IMR-90 (cell line): ENCODE results near the gene TBC1D22A. TPM values are rescaled to one million over a fixed set of nuclear protein-coding genes. Genes with fewer than 3 reads are reported as not detected.

Experiments used
- ATAC-seq: fragments of 200-7000 bp; cut with Tn5 transposase; 2 replicates; pipeline ENCODE4 v1.9.1; 2020; ENCODE audit warnings: low read depth, mild to moderate bottlenecking, moderate library complexity
- BruUV-seq: library from RNA; stranded (reverse); fragments of 400-500 nt; replicated peaks from 2 replicates; lab custom pipeline; 2021; lab: Mats Ljungman, UMichigan
- CTCF ChIA-PET: fragments of 300-600 bp; formaldehyde crosslinking; extraction: SDS; loops from one replicate; lab custom pipeline; 2021; ENCODE audit warnings: antibody characterized with exemption; lab: Yijun Ruan, JAX
- POLR2A ChIA-PET: fragments of 300-600 bp; sonication (Branson Sonifier 250); formaldehyde crosslinking; loops from one replicate; lab custom pipeline; 2022; ENCODE audit warnings: antibody characterized with exemption; ENCODE audit not compliant: unreplicated experiment; lab: Charles Lee
- DNase-seq: peaks from one replicate; pipeline ENCODE4 v3.0.0; 2013
- H2AFZ ChIP-seq: replicated peaks from 2 replicates; pipeline ENCODE3; 2013; ENCODE audit warnings: low read length, mild to moderate bottlenecking; ENCODE audit not compliant: poor library complexity
- H2AK5ac ChIP-seq: 2 replicates; pipeline ENCODE4 v1.6.1; 2013; ENCODE audit warnings: low read depth, low read length, inconsistent platforms
- H2AK9ac ChIP-seq: replicated peaks from 2 replicates; pipeline ENCODE3; 2013; ENCODE audit warnings: mild to moderate bottlenecking, low read depth, low read length, moderate library complexity; ENCODE audit not compliant: poor library complexity
- H2BK120ac ChIP-seq: 2 replicates; pipeline ENCODE4 v1.6.1; 2013; ENCODE audit warnings: low read depth, low read length, inconsistent platforms
- H2BK15ac ChIP-seq: 3 replicates; pipeline ENCODE4 v1.6.1; 2013; ENCODE audit warnings: low read depth, low read length, inconsistent platforms
- H2BK20ac ChIP-seq: 2 replicates; pipeline ENCODE4 v1.6.1; 2013; ENCODE audit warnings: low read depth, mild to moderate bottlenecking, inconsistent platforms, low read length, moderate library complexity
- H2BK5ac ChIP-seq: 2 replicates; pipeline ENCODE4 v1.6.1; 2013; ENCODE audit warnings: mild to moderate bottlenecking, low read depth, low read length, inconsistent platforms; ENCODE audit not compliant: poor library complexity, severe bottlenecking
- H3K14ac ChIP-seq: replicated peaks from 2 replicates; pipeline ENCODE4 v1.6.1; 2013; ENCODE audit warnings: low read depth, low read length, inconsistent platforms
- H3K18ac ChIP-seq: 2 replicates; pipeline ENCODE4 v1.6.1; 2013; ENCODE audit warnings: low read depth, low read length, control low read depth
- H3K23ac ChIP-seq: 2 replicates; pipeline ENCODE4 v1.6.1; 2013; ENCODE audit warnings: low read depth, low read length, inconsistent platforms
- H3K27ac ChIP-seq: 2 replicates; pipeline ENCODE4 v1.5.1; 2013; ENCODE audit warnings: mild to moderate bottlenecking, control low read depth, low read length; ENCODE audit not compliant: insufficient read depth
- H3K27me3 ChIP-seq: 2 replicates; pipeline ENCODE4 v1.6.1; 2013; ENCODE audit warnings: low read length; ENCODE audit not compliant: control insufficient read depth, insufficient read depth
- H3K36me3 ChIP-seq: 2 replicates; pipeline ENCODE4 v1.6.1; 2013; ENCODE audit warnings: low read length, mixed read lengths; ENCODE audit not compliant: control insufficient read depth, insufficient read depth
- H3K4ac ChIP-seq: 2 replicates; pipeline ENCODE4 v1.6.1; 2013; ENCODE audit warnings: low read depth, low read length, inconsistent platforms
- H3K4me1 ChIP-seq: 2 replicates; pipeline ENCODE4 v1.6.1; 2013; ENCODE audit warnings: low read length, mixed read lengths; ENCODE audit not compliant: control insufficient read depth, insufficient read depth
- H3K4me2 ChIP-seq: 2 replicates; pipeline ENCODE4 v1.6.1; 2013; ENCODE audit warnings: low read depth, mild to moderate bottlenecking, control low read depth, low read length, moderate library complexity
- H3K4me3 ChIP-seq: 2 replicates; pipeline ENCODE4 v1.5.1; 2013; ENCODE audit warnings: low read depth, mild to moderate bottlenecking, control low read depth, low read length, moderate library complexity; ENCODE audit not compliant: insufficient read depth
- H3K56ac ChIP-seq: 2 replicates; pipeline ENCODE4 v1.6.1; 2013; ENCODE audit warnings: low read length, inconsistent platforms; ENCODE audit not compliant: insufficient read depth; ENCODE audit errors: extremely low read depth
- H3K79me1 ChIP-seq, 2 experiments: 2 replicates each; pipeline ENCODE4 v1.6.1; 2013; ENCODE audit warnings: low read length in 2 of 2, inconsistent platforms in 1 of 2, low read depth in 1 of 2
- H3K9ac ChIP-seq: 2 replicates; pipeline ENCODE4 v1.6.1; 2013; ENCODE audit warnings: low read depth, low read length, control low read depth
- H3K9me1 ChIP-seq: 2 replicates; pipeline ENCODE4 v1.6.1; 2013; ENCODE audit warnings: low read length, inconsistent platforms; ENCODE audit not compliant: insufficient read depth
- H3K9me3 ChIP-seq: 2 replicates; pipeline ENCODE4 v1.6.1; 2013; ENCODE audit warnings: low read length; ENCODE audit not compliant: control insufficient read depth, insufficient read depth
- H4K20me1 ChIP-seq: 2 replicates; pipeline ENCODE4 v1.6.1; 2013; ENCODE audit warnings: low read length, inconsistent platforms; ENCODE audit not compliant: insufficient read depth
- H4K5ac ChIP-seq: 2 replicates; pipeline ENCODE4 v1.6.1; 2013; ENCODE audit warnings: mild to moderate bottlenecking, low read depth, low read length, control low read depth
- H4K8ac ChIP-seq, 2 experiments: 2 replicates each; pipeline ENCODE4 v1.6.1; 2013; ENCODE audit warnings: low read depth in 2 of 2, low read length in 2 of 2, control low read depth in 1 of 2, inconsistent platforms in 1 of 2
- H4K91ac ChIP-seq: 2 replicates; pipeline ENCODE4 v1.6.1; 2013; ENCODE audit warnings: low read depth, low read length, inconsistent platforms; ENCODE audit not compliant: insufficient read depth
- BHLHE40 ChIP-seq: fragments of 150-350 bp; IDR thresholded peaks from 2 replicates; pipeline ENCODE4 v1.6.1; 2016; ENCODE audit warnings: mild to moderate bottlenecking, low read depth, low read length
- CEBPB ChIP-seq: IDR thresholded peaks from 2 replicates; pipeline ENCODE4 v1.6.1; 2012; ENCODE audit warnings: low read depth, low read length, improper control_type of control experiment
- CHD1 ChIP-seq: IDR thresholded peaks from 2 replicates; pipeline ENCODE4 v1.6.1; 2012; ENCODE audit warnings: low read depth, low read length, improper control_type of control experiment
- CTCF ChIP-seq: conservative IDR thresholded peaks from 2 replicates; pipeline ENCODE4 v1.5.1; 2012; ENCODE audit warnings: mild to moderate bottlenecking, low read depth, low read length, improper control_type of control experiment
- ELK1 ChIP-seq: fragments of 150-350 bp; IDR thresholded peaks from 2 replicates; pipeline ENCODE4 v1.6.1; 2016; ENCODE audit warnings: low read depth, mild to moderate bottlenecking, low read length, moderate library complexity, borderline replicate concordance
- FOS ChIP-seq: fragments of 150-350 bp; IDR thresholded peaks from 2 replicates; pipeline ENCODE4 v1.6.1; 2016; ENCODE audit warnings: low read depth, low read length
- MAFK ChIP-seq: IDR thresholded peaks from 2 replicates; pipeline ENCODE4 v1.6.1; 2012; ENCODE audit warnings: low read depth, low read length, improper control_type of control experiment
- MAZ ChIP-seq: IDR thresholded peaks from 2 replicates; pipeline ENCODE4 v1.6.1; 2012; ENCODE audit warnings: low read depth, mild to moderate bottlenecking, low read length, improper control_type of control experiment, moderate library complexity, borderline replicate concordance
- MXI1 ChIP-seq: IDR thresholded peaks from 2 replicates; pipeline ENCODE4 v1.6.1; 2012; ENCODE audit warnings: low read depth, mild to moderate bottlenecking, low read length, moderate library complexity, borderline replicate concordance
- NFE2L2 ChIP-seq: fragments of 150-350 bp; IDR thresholded peaks from 2 replicates; pipeline ENCODE4 v1.6.1; 2016; ENCODE audit warnings: low read depth, mild to moderate bottlenecking, low read length
- POLR2A ChIP-seq: IDR thresholded peaks from 2 replicates; pipeline ENCODE4 v1.6.1; 2012; ENCODE audit warnings: mild to moderate bottlenecking, low read depth, low read length
- RAD21 ChIP-seq: IDR thresholded peaks from 2 replicates; pipeline ENCODE4 v1.6.1; 2012; ENCODE audit warnings: low read length, improper control_type of control experiment
- RCOR1 ChIP-seq: IDR thresholded peaks from 2 replicates; pipeline ENCODE4 v1.6.1; 2012; ENCODE audit warnings: mild to moderate bottlenecking, low read length, improper control_type of control experiment; ENCODE audit not compliant: insufficient replicate concordance
- RFX5 ChIP-seq: IDR thresholded peaks from 2 replicates; pipeline ENCODE4 v1.8.0; 2012; ENCODE audit warnings: low read depth, mild to moderate bottlenecking, low read length, moderate library complexity
- SMC3 ChIP-seq: fragments of 150-350 bp; IDR thresholded peaks from 2 replicates; pipeline ENCODE4 v1.6.1; 2016; ENCODE audit warnings: low read depth, mild to moderate bottlenecking, antibody characterized with exemption, low read length, moderate library complexity
- WGBS, 2 experiments: methylation state at CpG; one replicate each; pipeline versions ENCODE4 v1.1.5 to v1.1.7; 2013; ENCODE audit warnings: missing lambda C conversion rate in 2 of 2; ENCODE audit not compliant: insufficient read length in 1 of 2; ENCODE audit errors: extremely low coverage in 2 of 2; 5-methylcytosine and 5-hydroxymethylcytosine counted together
- dilution Hi-C: fragments of 300-500 bp; cut with HindIII; formaldehyde crosslinking; loops from one replicate; pipeline ENCODE4 v1.14.3; 2018; ENCODE audit warnings: low sequenced_read_pairs; ENCODE audit not compliant: unreplicated experiment
- in situ Hi-C: fragments of 300-500 bp; cut with MboI; formaldehyde crosslinking; loops from 3 replicates; pipeline ENCODE4 v1.14.3; 2019; ENCODE audit warnings: low sequenced_read_pairs, inconsistent platforms, mixed read lengths
- intact Hi-C: fragments of 100-400 bp; cut with micrococcal nuclease; formaldehyde crosslinking; loops from 2 replicates; pipeline ENCODE4 v1.10.0; 2022
- polyA plus RNA-seq, 3 experiments: library from polyadenylated mRNA; depleted of rRNA; stranded (reverse); fragments of >200 nt; gene quantifications; 2 replicates each; pipeline ENCODE4 v1.2.3, GENCODE V29; 2012; ENCODE audit warnings: low replicate concordance in 1 of 3
- total RNA-seq: library from RNA; depleted of rRNA; stranded (reverse); fragments of >200 nt; gene quantifications from 2 replicates; pipeline ENCODE4 v1.2.3, GENCODE V29; 2012

TBC1D22A gene
- total and polyA plus RNA-seq, 2 of the 4 experiments (the other 2 are of a cell fraction): 9.0 to 16.7 TPM

- no TSS peak for BruUV-seq
- no peak overlapping the region for H3K4me3 ChIP-seq
- ATAC-seq (no peak), DNase-seq (no peak)
- no peak overlapping the region for H2BK5ac ChIP-seq
- H3K4me2 ChIP-seq: no peak overlapping the region
- H3K79me1 ChIP-seq: no peaks in the 10 kb centered on the region
- H3K4ac ChIP-seq: no peak overlapping the region
- WGBS, 2 experiments: 85% methylated on average over 4 of the region's 10 CpGs; no CpG with 5 or more reads in 1 of the 2 experiments
- H2BK20ac ChIP-seq: no peak overlapping the region
- H2AFZ ChIP-seq: no peak overlapping the region
- no peak overlapping the region for H3K14ac ChIP-seq
- no peak overlapping the region for H2BK120ac ChIP-seq
- H4K5ac ChIP-seq: no peak overlapping the region
- H3K36me3 ChIP-seq: no peaks in the 10 kb centered on the region
- no peaks in the 10 kb centered on the region for H3K27me3 ChIP-seq
- no peak overlapping the region for H2AK5ac ChIP-seq
- CTCF ChIA-PET: no interaction called here
- no peak overlapping the region for H3K27ac ChIP-seq
- TF ChIP-seq NFE2L2 (no peak), CEBPB (no peak), CHD1 (no peak), BHLHE40 (no peak), RAD21 (no peak), RFX5 (no peak), MXI1 (no peak), POLR2A (no peak), RCOR1 (no peak), MAFK (no peak), SMC3 (no peak), ELK1 (no peak), FOS (no peak), CTCF (no peak), MAZ (no peak)
- peaks cover 8% of the 10 kb centered on the region; the same call in 1 of the 2 replicates for H3K9me3 ChIP-seq
- no peak overlapping the region for H3K56ac ChIP-seq
- POLR2A ChIA-PET: no interaction called here
- H4K91ac ChIP-seq: no peak overlapping the region
- in situ Hi-C loops (no loop called here), intact Hi-C loops (no loop called here), dilution Hi-C loops (no loop called here)
- H3K9ac ChIP-seq: no peak overlapping the region
- H3K9me1 ChIP-seq: no peaks in the 10 kb centered on the region
- H2BK15ac ChIP-seq: no peak overlapping the region
- no peak overlapping the region for H4K8ac ChIP-seq
- H2AK9ac ChIP-seq: no peak overlapping the region
- no peaks in the 10 kb centered on the region for H3K4me1 ChIP-seq
- no peaks in the 10 kb centered on the region for H4K20me1 ChIP-seq
- no peak overlapping the region for H3K23ac ChIP-seq
- H3K18ac ChIP-seq: no peak overlapping the region
Observed at GRCh38 chr22:47219789-47220188, 457.3 kb downstream of the TBC1D22A start.
